Measurements from ENCODE around the gene PARD3B. TPM values are rescaled to one million over a fixed set of nuclear protein-coding genes. Genes with fewer than 3 reads are reported as not detected.

The PARD3B gene
- total and polyA plus RNA-seq, 2 of the 13 experiments (the other 11 are each of a cell fraction or from before 2014, with no cell fraction given), result 0.71 to 2.3 TPM

GRCh38 chr2:204645018-204645773 is 99.9 kb downstream of the PARD3B start (continued):
- TF ChIP-seq EHMT2 (IDR thresholded peaks at IDR 0.05; ENCODE audit: borderline replicate concordance, low read depth, low read length), result no peak
- no peak for TF ChIP-seq DBP (CRISPR knock-in tag; IDR thresholded peaks at IDR 0.05; ENCODE audit: not compliant biosample characterization)
- TF ChIP-seq SRSF9 (IDR thresholded peaks at IDR 0.05; ENCODE audit: borderline replicate concordance, insufficient read depth, low read depth, low read length, poor library complexity, severe bottlenecking), result no peak
- TF ChIP-seq ELF4 (CRISPR knock-in tag; IDR thresholded peaks at IDR 0.05; ENCODE audit: borderline replicate concordance), result no peak
- TF ChIP-seq HIC2 (CRISPR knock-in tag; IDR thresholded peaks at IDR 0.05; ENCODE audit: low read depth), result no peak
- no peak for TF ChIP-seq HHEX (CRISPR knock-in tag; IDR thresholded peaks at IDR 0.05)

- no peak overlapping the region for H3K9ac ChIP-seq (ENCODE audit: insufficient read depth, low read depth, low read length)
- ATAC-seq, result no peak
- TF ChIP-seq ATRX (CRISPR knock-in tag; IDR thresholded peaks at IDR 0.05; ENCODE audit: borderline replicate concordance), result no peak
- no peak for TF ChIP-seq SMAD3 (CRISPR knock-in tag; IDR thresholded peaks at IDR 0.05)
- no peak for TF ChIP-seq ZNF724P (CRISPR knock-in tag; IDR thresholded peaks at IDR 0.05; ENCODE audit: borderline replicate concordance)
- no peak for TF ChIP-seq FIP1L1 (IDR thresholded peaks at IDR 0.05; ENCODE audit: borderline replicate concordance, insufficient read depth, low read depth, low read length)
- no peak for TF ChIP-seq MEIS1 (CRISPR knock-in tag; IDR thresholded peaks at IDR 0.05; ENCODE audit: borderline replicate concordance)
- TF ChIP-seq PITX1 (CRISPR knock-in tag; IDR thresholded peaks at IDR 0.05), result no peak
- TF ChIP-seq ZNF362 (CRISPR knock-in tag; IDR thresholded peaks at IDR 0.05; ENCODE audit: borderline replicate concordance), result no peak
- no peak for TF ChIP-seq ZNF761 (CRISPR knock-in tag; conservative IDR thresholded peaks at IDR 0.05)
- TF ChIP-seq KDM1A (CRISPR knock-in tag; IDR thresholded peaks at IDR 0.05), result no peak
- H3K9me3 ChIP-seq (ENCODE audit: low read length), result peaks cover 24% of the 10 kb centered on the region
- H3K4me3 ChIP-seq (replicated peaks in 1 of 3; ENCODE audit: insufficient read depth in 1 of 3, low read depth in 2 of 3, low read length in 3 of 3), result no peak overlapping the region
- H3K4me1 ChIP-seq (ENCODE audit: insufficient read depth, low read length), result no peaks in the 10 kb centered on the region
- H3K27me3 ChIP-seq (ENCODE audit: control insufficient read depth in 1 of 2, insufficient read depth in 2 of 2, low read length in 2 of 2), result no peaks in the 10 kb centered on the region
- no peak for DNase-seq (ENCODE audit: low spot score)
- H2AFZ ChIP-seq (ENCODE audit: low read length), result no peak overlapping the region
- H3K4me2 ChIP-seq (ENCODE audit: low read depth, low read length), result no peak overlapping the region
- CTCF ChIA-PET (ENCODE audit: low intra/inter-chr PET ratio, low total read pairs), result no interaction called here
- no peaks in the 10 kb centered on the region for H3K79me2 ChIP-seq (ENCODE audit: insufficient read depth, low read length)
- H3K36me3 ChIP-seq (replicated peaks in 1 of 2; ENCODE audit: control insufficient read depth in 1 of 2, insufficient read depth in 2 of 2, low read length in 2 of 2), result no peaks in the 10 kb centered on the region
- POLR2A ChIA-PET, result no interaction called here
- intact Hi-C loops (cut with micrococcal nuclease; ENCODE audit: unreplicated experiment), result no loop called here
- FAIRE-seq, result no peak
- no peaks in the 10 kb centered on the region for H4K20me1 ChIP-seq (ENCODE audit: insufficient read depth, low read length)
- no TSS peak for BruUV-seq (replicated peaks)
- in situ Hi-C loops (cut with HindIII; ENCODE audit: extremely low pct_ligation_motif_present, low pct_unique_long_range_greater_than_20kb), result no loop called here
- no peak overlapping the region for H3K27ac ChIP-seq (ENCODE audit: extremely low read length, insufficient read depth, low read length)
Measured at GRCh38 chr2:204647626-204648025, 102.4 kb downstream of the PARD3B start.

Measured in HepG2 (cell line).